Prostate gland (tissue), 1 donor: ENCODE measurements around the gene SLC46A1.

Experiments
- POLR2A ChIP-seq: fragments of 450-650 bp; IDR thresholded peaks from one replicate; pipeline ENCODE4 v1.6.1; 2016; ENCODE audit warnings: antibody characterized with exemption, mild to moderate bottlenecking
- POLR2AphosphoS5 ChIP-seq: sonication (generic); formaldehyde crosslinking; IDR thresholded peaks from one replicate; pipeline ENCODE4 v1.6.1; 2017; ENCODE audit warnings: antibody characterized with exemption

GRCh38 chr17:28426081-28426519, 20.1 kb upstream of the SLC46A1 start:
- no peak for TF ChIP-seq POLR2A
- TF ChIP-seq POLR2AphosphoS5: no peak
